Endothelial cell of umbilical vein (primary cell): ENCODE measurements around the gene TLDC2.

Experiments used
- EZH2 ChIP-seq: IDR thresholded peaks from 2 replicates; pipeline ENCODE4 v1.6.1; 2012; ENCODE audit warnings: borderline replicate concordance, low read depth, mild to moderate bottlenecking, moderate library complexity, low read length, inconsistent platforms; ENCODE audit not compliant: severe bottlenecking
- FOS ChIP-seq: IDR thresholded peaks from 2 replicates; pipeline ENCODE4 v1.6.1; 2011; ENCODE audit warnings: mild to moderate bottlenecking, low read length, moderate library complexity, borderline replicate concordance; ENCODE audit not compliant: insufficient read depth
- GATA2 ChIP-seq: IDR thresholded peaks from 2 replicates; pipeline ENCODE4 v1.7.0; 2011; ENCODE audit warnings: low read depth, mild to moderate bottlenecking, moderate library complexity, mixed read lengths, low read length; ENCODE audit not compliant: insufficient read length, insufficient read depth
- JUN ChIP-seq: IDR thresholded peaks from 2 replicates; pipeline ENCODE4 v1.6.1; 2011; ENCODE audit warnings: borderline replicate concordance, low read depth; ENCODE audit not compliant: insufficient read length, insufficient read depth
- MYC ChIP-seq: IDR thresholded peaks from one replicate; pipeline ENCODE4 v1.6.1; 2011; ENCODE audit warnings: mild to moderate bottlenecking, low read depth, low read length
- POLR2A ChIP-seq: IDR thresholded peaks from 2 replicates; pipeline ENCODE4 v1.6.1; 2012; ENCODE audit warnings: low read depth, mild to moderate bottlenecking, control low read depth, low read length
- POLR2AphosphoS5 ChIP-seq: IDR thresholded peaks from 2 replicates; pipeline ENCODE4 v1.6.1; 2012; ENCODE audit warnings: low read depth, mild to moderate bottlenecking, control low read depth, low read length, moderate library complexity; ENCODE audit not compliant: insufficient read depth
- TF ChIP-seq, protein P1 (sequence below), 2 donors: IDR thresholded peaks; 1 replicate in 1 of 2; 2 replicates in 1 of 2; pipeline ENCODE4 v1.5.1; 2011; ENCODE audit warnings: low read length in 2 of 2, mild to moderate bottlenecking in 2 of 2, moderate library complexity in 2 of 2, control low read depth in 1 of 2, inconsistent platforms in 1 of 2, low read depth in 1 of 2; ENCODE audit not compliant: insufficient read depth in 1 of 2; ENCODE audit errors: extremely low read depth in 1 of 2
- TF ChIP-seq, protein P2 (sequence below): IDR thresholded peaks from 2 replicates; pipeline ENCODE4 v1.6.1; 2011; ENCODE audit not compliant: insufficient read depth, insufficient read length

DNA sequence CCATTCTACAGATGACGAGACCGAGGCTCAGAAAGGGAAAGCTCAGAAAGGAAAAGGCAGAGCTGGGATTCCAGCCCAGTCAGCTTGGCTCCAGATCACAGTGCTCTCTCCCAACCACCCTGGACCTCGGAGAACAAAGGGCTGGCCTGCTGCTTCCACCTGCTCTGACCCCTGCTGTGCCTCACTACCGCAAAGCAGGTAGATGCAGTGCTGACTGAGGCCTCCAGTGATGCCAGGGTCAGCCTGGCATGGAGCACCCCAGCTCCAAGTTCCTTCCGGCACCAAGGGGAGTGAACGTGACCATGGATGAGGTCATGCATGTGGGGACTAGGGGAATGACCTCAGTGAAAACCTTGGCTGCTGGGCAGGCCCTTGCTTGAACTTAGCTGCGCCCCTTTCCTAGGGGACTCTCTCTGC lies 20.7 kb upstream of the TLDC2 start:
- TF ChIP-seq, protein P1, sequence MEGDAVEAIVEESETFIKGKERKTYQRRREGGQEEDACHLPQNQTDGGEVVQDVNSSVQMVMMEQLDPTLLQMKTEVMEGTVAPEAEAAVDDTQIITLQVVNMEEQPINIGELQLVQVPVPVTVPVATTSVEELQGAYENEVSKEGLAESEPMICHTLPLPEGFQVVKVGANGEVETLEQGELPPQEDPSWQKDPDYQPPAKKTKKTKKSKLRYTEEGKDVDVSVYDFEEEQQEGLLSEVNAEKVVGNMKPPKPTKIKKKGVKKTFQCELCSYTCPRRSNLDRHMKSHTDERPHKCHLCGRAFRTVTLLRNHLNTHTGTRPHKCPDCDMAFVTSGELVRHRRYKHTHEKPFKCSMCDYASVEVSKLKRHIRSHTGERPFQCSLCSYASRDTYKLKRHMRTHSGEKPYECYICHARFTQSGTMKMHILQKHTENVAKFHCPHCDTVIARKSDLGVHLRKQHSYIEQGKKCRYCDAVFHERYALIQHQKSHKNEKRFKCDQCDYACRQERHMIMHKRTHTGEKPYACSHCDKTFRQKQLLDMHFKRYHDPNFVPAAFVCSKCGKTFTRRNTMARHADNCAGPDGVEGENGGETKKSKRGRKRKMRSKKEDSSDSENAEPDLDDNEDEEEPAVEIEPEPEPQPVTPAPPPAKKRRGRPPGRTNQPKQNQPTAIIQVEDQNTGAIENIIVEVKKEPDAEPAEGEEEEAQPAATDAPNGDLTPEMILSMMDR (IDR thresholded peaks at IDR 0.05; ENCODE audit: extremely low read depth in 1 of 2, insufficient read depth in 1 of 2, low read depth in 1 of 2, low read length in 2 of 2), result no peak
- no peak for TF ChIP-seq POLR2A
- TF ChIP-seq POLR2AphosphoS5, result no peak
- no peak for TF ChIP-seq MYC
- no peak for TF ChIP-seq EZH2
- TF ChIP-seq JUN, result no peak
- TF ChIP-seq, protein P2, sequence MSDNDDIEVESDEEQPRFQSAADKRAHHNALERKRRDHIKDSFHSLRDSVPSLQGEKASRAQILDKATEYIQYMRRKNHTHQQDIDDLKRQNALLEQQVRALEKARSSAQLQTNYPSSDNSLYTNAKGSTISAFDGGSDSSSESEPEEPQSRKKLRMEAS, result no peak
- TF ChIP-seq GATA2, result no peak
- TF ChIP-seq FOS, result no peak
